SU-DHL-6 (cell line): ENCODE data around the gene FOXP2.

Source experiments
- H2AFZ ChIP-seq: fragments of 200-600 bp; sonication (generic); 2 replicates; pipeline ENCODE4 v1.6.1; 2014; ENCODE audit warnings: low read depth, mild to moderate bottlenecking, moderate library complexity, mixed read lengths, antibody characterized with exemption, low read length; ENCODE audit not compliant: severe bottlenecking
- H3F3A ChIP-seq: fragments of 200-600 bp; shearing (Covaris generic); 2 replicates; pipeline ENCODE4 v1.6.0; 2016; ENCODE audit warnings: antibody characterized with exemption, mild to moderate bottlenecking; ENCODE audit not compliant: insufficient read depth
- H3K27ac ChIP-seq: fragments of 200-600 bp; sonication (generic); 2 replicates; pipeline ENCODE4 v1.5.1; 2016; ENCODE audit warnings: low read depth, mild to moderate bottlenecking, low read length, moderate library complexity, mixed read lengths
- H3K27me3 ChIP-seq: fragments of 200-600 bp; sonication (generic), shearing (Covaris generic); 2 replicates; pipeline ENCODE4 v1.6.0; 2014; ENCODE audit warnings: mild to moderate bottlenecking, low read length
- H3K36me3 ChIP-seq: fragments of 200-600 bp; sonication (generic); 2 replicates; pipeline ENCODE4 v1.6.1; 2014; ENCODE audit warnings: mild to moderate bottlenecking, low read length, mixed read lengths
- H3K4me2 ChIP-seq: fragments of 300-600, 200-600 bp; shearing (Covaris generic), sonication (generic); 2 replicates; pipeline ENCODE4 v1.6.0; 2014; ENCODE audit warnings: low read length, low read depth, mild to moderate bottlenecking; ENCODE audit not compliant: poor library complexity, severe bottlenecking
- H3K4me3 ChIP-seq: fragments of 200-600 bp; sonication (generic); 2 replicates; pipeline ENCODE4 v1.5.1; 2014; ENCODE audit warnings: antibody characterized with exemption, low read length, mild to moderate bottlenecking, mixed read lengths; ENCODE audit not compliant: insufficient read depth, poor library complexity, severe bottlenecking
- H3K79me2 ChIP-seq: fragments of 200-600 bp; sonication (generic); 2 replicates; pipeline ENCODE4 v1.6.1; 2014; ENCODE audit warnings: mild to moderate bottlenecking, low read length, moderate library complexity; ENCODE audit not compliant: insufficient read depth
- H3K9ac ChIP-seq: fragments of 200-600 bp; sonication (generic); 2 replicates; pipeline ENCODE4 v1.7.0; 2014; ENCODE audit warnings: mild to moderate bottlenecking, low read length
- H3K9me2 ChIP-seq: fragments of 200-600 bp; sonication (generic); replicated peaks from 2 replicates; pipeline ENCODE4 v1.6.1; 2014; ENCODE audit warnings: low read length; ENCODE audit not compliant: insufficient read depth
- H3K9me3 ChIP-seq: fragments of 200-600 bp; sonication (generic); 2 replicates; pipeline ENCODE4 v1.6.1; 2014; ENCODE audit warnings: low read length, mixed read lengths; ENCODE audit not compliant: insufficient read depth
- H4K20me1 ChIP-seq: fragments of 200-600 bp; sonication (generic); 2 replicates; pipeline ENCODE4 v1.6.1; 2014; ENCODE audit warnings: low read depth, mild to moderate bottlenecking, antibody characterized with exemption, low read length, moderate library complexity, mixed read lengths
- CTCF ChIP-seq: fragments of 200-600 bp; sonication (generic); IDR thresholded peaks from one replicate; pipeline ENCODE4 v1.5.1; 2017; ENCODE audit warnings: antibody characterized with exemption, mild to moderate bottlenecking, low read length, moderate library complexity; ENCODE audit not compliant: insufficient read depth, poor library complexity, severe bottlenecking
- EZH2phosphoT487 ChIP-seq: fragments of 200-600 bp; sonication (generic), shearing (Covaris generic); conservative IDR thresholded peaks from 2 replicates; pipeline ENCODE4 v1.6.1; 2018; ENCODE audit warnings: mild to moderate bottlenecking, antibody characterized with exemption, low read length, moderate library complexity, mixed read lengths

FOXP2 gene

GRCh38 chr7:114468844-114469243 is 54.2 kb downstream of the FOXP2 start:
- H3K27me3 ChIP-seq: no peaks in the 10 kb centered on the region
- H3F3A ChIP-seq: no peaks in the 10 kb centered on the region
- H3K9me3 ChIP-seq: no peaks in the 10 kb centered on the region
- no peaks in the 10 kb centered on the region for H4K20me1 ChIP-seq
- H3K36me3 ChIP-seq: no peaks in the 10 kb centered on the region
- TF ChIP-seq EZH2phosphoT487: no peak
- no peak for TF ChIP-seq CTCF
- H2AFZ ChIP-seq: no peak overlapping the region
- H3K4me2 ChIP-seq: no peak overlapping the region
- H3K9me2 ChIP-seq: no peaks in the 10 kb centered on the region; the same call in 1 of the 2 replicates
- H3K9ac ChIP-seq: no peak overlapping the region
- H3K4me3 ChIP-seq: no peak overlapping the region
- no peaks in the 10 kb centered on the region for H3K79me2 ChIP-seq
- no peak overlapping the region for H3K27ac ChIP-seq

- no peaks in the 10 kb centered on the region for H3K9me3 ChIP-seq
- no peaks in the 10 kb centered on the region for H4K20me1 ChIP-seq
- no peaks in the 10 kb centered on the region for H3F3A ChIP-seq
- H2AFZ ChIP-seq: no peak overlapping the region
- no peak overlapping the region for H3K9ac ChIP-seq
- H3K27ac ChIP-seq: no peak overlapping the region
- H3K9me2 ChIP-seq: no peaks in the 10 kb centered on the region; the same call in 1 of the 2 replicates
- TF ChIP-seq CTCF: no peak
- no peak for TF ChIP-seq EZH2phosphoT487
- no peaks in the 10 kb centered on the region for H3K79me2 ChIP-seq
- no peak overlapping the region for H3K4me2 ChIP-seq
- no peaks in the 10 kb centered on the region for H3K36me3 ChIP-seq
- H3K4me3 ChIP-seq: no peak overlapping the region
- H3K27me3 ChIP-seq: no peaks in the 10 kb centered on the region
Measured at GRCh38 chr7:114472896-114473512, 58.4 kb downstream of the FOXP2 start.

- Histone ChIP-seq H3K9ac (no peak overlapping the region), H3K4me2 (no peak overlapping the region), H3K9me3 (no peaks in the 10 kb centered on the region), H3F3A (no peaks in the 10 kb centered on the region), H3K79me2 (no peaks in the 10 kb centered on the region), H3K27me3 (no peaks in the 10 kb centered on the region), H3K9me2 (no peaks in the 10 kb centered on the region), H4K20me1 (no peaks in the 10 kb centered on the region), H3K27ac (no peak overlapping the region), H3K4me3 (no peak overlapping the region), H2AFZ (no peak overlapping the region), H3K36me3 (no peaks in the 10 kb centered on the region)
- TF ChIP-seq CTCF (no peak), EZH2phosphoT487 (no peak)
Measured at GRCh38 chr7:114478384-114478783, 63.8 kb downstream of the FOXP2 start.
